ENCODE results near the gene PTTG1.

GRCh38 chr5:160390787-160391696 is 30.6 kb upstream of the PTTG1 start:
- TF ChIP-seq JUND (IDR thresholded peaks at IDR 0.05), result no peak
- peak; percentile 39 for TF ChIP-seq CTCF (IDR thresholded peaks at IDR 0.05; ENCODE audit: low read depth, low read length, missing input control)
- TF ChIP-seq ZBTB33 (IDR thresholded peaks at IDR 0.05), result no peak
- TF ChIP-seq FOXA1 (IDR thresholded peaks at IDR 0.05), result no peak
- no peak for TF ChIP-seq REST (IDR thresholded peaks at IDR 0.05)

Data from liver (tissue), 3 donors.